ENCODE data around the gene MBNL3.

The MBNL3 gene, protein sequence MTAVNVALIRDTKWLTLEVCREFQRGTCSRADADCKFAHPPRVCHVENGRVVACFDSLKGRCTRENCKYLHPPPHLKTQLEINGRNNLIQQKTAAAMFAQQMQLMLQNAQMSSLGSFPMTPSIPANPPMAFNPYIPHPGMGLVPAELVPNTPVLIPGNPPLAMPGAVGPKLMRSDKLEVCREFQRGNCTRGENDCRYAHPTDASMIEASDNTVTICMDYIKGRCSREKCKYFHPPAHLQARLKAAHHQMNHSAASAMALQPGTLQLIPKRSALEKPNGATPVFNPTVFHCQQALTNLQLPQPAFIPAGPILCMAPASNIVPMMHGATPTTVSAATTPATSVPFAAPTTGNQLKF

DNA sequence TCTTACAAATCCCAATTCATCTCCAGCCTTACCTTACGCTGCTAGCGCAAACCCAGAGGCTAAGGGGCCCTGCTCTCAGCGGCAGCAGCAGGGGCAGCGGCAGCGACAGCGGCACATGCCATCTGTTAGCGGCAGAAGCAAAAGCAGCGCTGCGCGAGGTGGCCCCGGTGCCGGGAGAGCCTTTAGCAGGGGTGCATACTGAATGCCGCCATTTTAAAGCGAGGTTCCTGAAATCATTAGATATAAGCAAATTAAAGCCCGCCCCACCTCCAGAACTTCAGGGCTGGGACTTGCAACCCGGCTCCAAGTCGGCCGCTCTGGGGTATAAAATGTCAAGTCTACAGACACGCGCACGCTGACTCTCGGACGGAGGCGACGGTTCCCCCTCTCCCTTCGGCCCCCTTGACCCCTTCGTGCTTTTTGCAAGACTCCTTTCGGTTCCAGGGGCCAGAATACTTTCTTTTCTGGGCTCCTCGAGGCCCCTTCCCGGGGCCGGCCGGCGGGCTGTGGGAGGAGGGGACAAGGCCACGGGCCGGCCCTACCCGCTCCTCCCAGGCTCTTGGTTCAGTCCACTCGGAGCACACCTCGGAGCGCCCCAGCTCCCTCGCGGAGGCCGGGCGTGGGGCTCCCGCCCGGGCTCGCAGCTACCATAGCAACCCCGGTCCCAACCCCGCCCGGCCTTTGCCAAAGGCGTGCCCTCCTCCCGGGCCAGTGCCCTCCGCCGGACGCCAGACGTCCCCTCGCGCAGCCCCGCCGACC lies at the start of gene MBNL3:
MBNL3 (minus strand) TSS at position 220 of the 759 bp plus-strand sequence. CDS start 49,427 bp downstream, outside the sequence.
- TF ChIP-seq, protein P1, sequence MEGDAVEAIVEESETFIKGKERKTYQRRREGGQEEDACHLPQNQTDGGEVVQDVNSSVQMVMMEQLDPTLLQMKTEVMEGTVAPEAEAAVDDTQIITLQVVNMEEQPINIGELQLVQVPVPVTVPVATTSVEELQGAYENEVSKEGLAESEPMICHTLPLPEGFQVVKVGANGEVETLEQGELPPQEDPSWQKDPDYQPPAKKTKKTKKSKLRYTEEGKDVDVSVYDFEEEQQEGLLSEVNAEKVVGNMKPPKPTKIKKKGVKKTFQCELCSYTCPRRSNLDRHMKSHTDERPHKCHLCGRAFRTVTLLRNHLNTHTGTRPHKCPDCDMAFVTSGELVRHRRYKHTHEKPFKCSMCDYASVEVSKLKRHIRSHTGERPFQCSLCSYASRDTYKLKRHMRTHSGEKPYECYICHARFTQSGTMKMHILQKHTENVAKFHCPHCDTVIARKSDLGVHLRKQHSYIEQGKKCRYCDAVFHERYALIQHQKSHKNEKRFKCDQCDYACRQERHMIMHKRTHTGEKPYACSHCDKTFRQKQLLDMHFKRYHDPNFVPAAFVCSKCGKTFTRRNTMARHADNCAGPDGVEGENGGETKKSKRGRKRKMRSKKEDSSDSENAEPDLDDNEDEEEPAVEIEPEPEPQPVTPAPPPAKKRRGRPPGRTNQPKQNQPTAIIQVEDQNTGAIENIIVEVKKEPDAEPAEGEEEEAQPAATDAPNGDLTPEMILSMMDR (IDR thresholded peaks at IDR 0.05; ENCODE audit: low read depth, low read length, missing control alignments) = no peak
- DNase-seq (ENCODE audit: low read depth) = no peak
- in situ Hi-C loops (cut with HindIII; ENCODE audit: low sequenced_read_pairs) = no loop called here
- H3K4me3 ChIP-seq (ENCODE audit: low read depth, low read length) = peak within 1 kb of the TSS; percentile 53

DNA sequence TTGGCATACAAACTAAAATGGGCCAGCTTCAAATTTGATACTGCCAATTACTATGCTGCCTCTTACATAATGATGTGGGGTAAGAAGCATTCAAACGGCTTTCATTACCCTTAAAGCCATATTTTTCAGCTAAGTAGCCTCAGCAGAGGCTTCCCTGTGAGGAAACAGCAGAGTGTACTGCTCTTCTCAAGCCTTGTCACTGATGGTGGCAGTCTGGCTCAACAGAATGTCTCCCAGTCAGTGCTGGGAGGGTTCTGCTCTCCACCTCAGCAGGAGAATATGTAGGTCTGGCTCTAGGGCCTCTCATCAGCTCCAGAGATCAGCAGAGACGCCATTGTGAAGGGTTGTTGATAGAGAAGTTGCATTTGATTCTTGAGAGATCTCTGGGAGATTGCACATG lies 44.6 kb upstream of the MBNL3 start:
- H3K4me3 ChIP-seq (ENCODE audit: low read depth, low read length) = no peak overlapping the region
- no peak for DNase-seq (ENCODE audit: low read depth)
- TF ChIP-seq, protein P1 (IDR thresholded peaks at IDR 0.05; ENCODE audit: low read depth, low read length, missing control alignments) = no peak
- in situ Hi-C loops (cut with HindIII; ENCODE audit: low sequenced_read_pairs) = no loop called here

DNA sequence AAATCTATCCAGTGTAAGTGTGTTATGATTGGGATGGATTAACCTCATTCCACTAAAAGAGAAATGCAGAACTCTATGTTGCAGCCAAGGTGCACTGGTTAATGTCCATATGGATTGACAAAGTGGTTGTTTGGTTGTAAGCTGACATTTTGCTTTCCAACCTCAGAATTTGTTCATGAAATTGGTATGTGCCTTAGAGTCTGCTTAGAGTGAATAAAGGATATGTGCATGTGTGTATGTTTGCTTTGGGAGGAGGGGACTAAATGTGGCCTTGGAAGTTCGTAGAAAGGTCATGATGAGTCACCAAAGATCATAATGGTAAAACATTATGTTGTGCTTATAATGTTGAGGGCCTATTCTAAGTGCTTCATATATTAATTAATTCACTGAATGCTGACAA lies 44.1 kb upstream of the MBNL3 start:
- H3K4me3 ChIP-seq (ENCODE audit: low read depth, low read length) = no peak overlapping the region
- DNase-seq (ENCODE audit: low read depth) = no peak
- in situ Hi-C loops (cut with HindIII; ENCODE audit: low sequenced_read_pairs) = no loop called here
- TF ChIP-seq, protein P1 (IDR thresholded peaks at IDR 0.05; ENCODE audit: low read depth, low read length, missing control alignments) = no peak

DNA sequence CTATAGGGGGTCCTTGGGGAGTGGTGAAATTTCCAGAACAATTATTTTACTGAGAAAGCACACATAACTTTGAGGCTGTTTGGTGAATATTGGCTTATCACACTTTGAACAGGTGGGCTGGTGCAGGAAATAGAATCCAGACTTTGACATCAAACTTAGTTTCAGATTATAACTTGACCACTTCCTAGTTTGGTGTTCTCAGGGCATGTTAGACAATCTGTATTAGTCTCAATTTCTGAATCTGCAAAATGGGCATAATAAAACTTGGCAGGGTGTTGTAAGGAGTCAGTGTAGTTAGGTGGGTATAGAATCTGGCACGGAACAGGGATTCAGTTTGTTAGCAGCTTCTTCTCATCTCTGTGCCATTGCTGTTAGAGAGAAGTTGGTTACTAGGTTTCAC lies 43.3 kb upstream of the MBNL3 start:
- TF ChIP-seq, protein P1 (IDR thresholded peaks at IDR 0.05; ENCODE audit: low read depth, low read length, missing control alignments) = no peak
- no peak for DNase-seq (ENCODE audit: low read depth)
- in situ Hi-C loops (cut with HindIII; ENCODE audit: low sequenced_read_pairs) = no loop called here
- H3K4me3 ChIP-seq (ENCODE audit: low read depth, low read length) = no peak overlapping the region

DNA sequence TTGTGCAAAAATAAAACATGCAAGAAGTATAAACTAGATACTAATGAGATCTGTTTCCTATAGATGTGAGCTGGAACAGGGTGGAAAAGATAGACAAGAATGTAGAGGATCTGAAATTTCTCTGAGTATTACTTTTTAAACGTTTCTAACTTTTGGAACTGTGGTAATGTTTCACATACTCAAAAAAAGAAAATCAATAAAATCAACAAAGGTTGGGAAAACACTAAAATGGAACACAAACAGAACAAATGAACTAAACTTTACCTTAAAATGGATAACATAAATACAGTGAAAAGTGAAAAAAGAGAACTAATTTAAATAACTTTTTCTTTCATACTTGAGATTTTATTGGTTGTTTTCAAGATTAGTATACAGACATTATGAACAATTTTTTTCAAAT lies 32.0 kb upstream of the MBNL3 start:
- DNase-seq (ENCODE audit: low read depth) = no peak
- H3K4me3 ChIP-seq (ENCODE audit: low read depth, low read length) = no peak overlapping the region
- TF ChIP-seq, protein P1 (IDR thresholded peaks at IDR 0.05; ENCODE audit: low read depth, low read length, missing control alignments) = no peak
- in situ Hi-C loops (cut with HindIII; ENCODE audit: low sequenced_read_pairs) = no loop called here

DNA sequence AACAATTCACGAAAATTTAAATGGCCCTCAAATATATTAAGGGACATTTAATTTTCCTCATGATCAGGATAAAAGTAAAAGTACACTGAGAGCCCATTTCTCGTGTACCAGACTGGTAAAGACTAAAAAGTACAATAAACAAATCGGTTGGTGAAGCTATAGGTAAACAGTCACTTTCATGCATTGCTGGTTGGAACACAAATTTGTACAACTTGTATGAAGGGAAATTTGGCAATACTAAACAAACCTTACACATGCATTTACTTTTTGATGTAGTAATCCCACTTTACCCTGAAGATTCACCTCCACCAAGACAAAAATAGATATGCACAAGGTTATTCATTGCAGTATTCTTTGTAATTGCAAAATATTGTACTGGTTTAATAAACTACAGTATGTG lies 31.4 kb upstream of the MBNL3 start:
- DNase-seq (ENCODE audit: low read depth) = no peak
- in situ Hi-C loops (cut with HindIII; ENCODE audit: low sequenced_read_pairs) = no loop called here
- no peak overlapping the region for H3K4me3 ChIP-seq (ENCODE audit: low read depth, low read length)
- TF ChIP-seq, protein P1 (IDR thresholded peaks at IDR 0.05; ENCODE audit: low read depth, low read length, missing control alignments) = no peak

Measured in astrocyte of the cerebellum (primary cell).